ENCODE results near the gene AKIP1. TPM values are rescaled to one million over a fixed set of nuclear protein-coding genes. Genes with fewer than 3 reads are reported as not detected.

The AKIP1 gene
- total RNA-seq, 1 experiment from 2014 or later: 64.6 TPM

GRCh38 chr11:8941341-8942103 lies 30.5 kb downstream of the AKIP1 start:
- no peak for DNase-seq (ENCODE audit: unreplicated experiment)
- ChIA-PET POLR2A (interaction anchor here (0.6 to 1.2 kb wide), 5 partner anchors 9 to 713 kb away, joined by 3 to 4 read pairs (median 3); partner anchors contain the start of genes C11orf16, RPL27A and TRIM66), CTCF (interaction anchor here (1.0 kb wide), 3 partner anchors 19 to 29 kb away, joined by 3 to 4 read pairs (median 4); no protein-coding TSS in a partner anchor)
- Mint-ChIP-seq H3K27ac (ENCODE audit: low read depth, unreplicated experiment) (no peak overlapping the region), H3K9me3 (ENCODE audit: unreplicated experiment) (no peaks in the 10 kb centered on the region), H3K4me1 (ENCODE audit: insufficient read depth, unreplicated experiment) (no peaks in the 10 kb centered on the region), H3K36me3 (ENCODE audit: insufficient read depth, unreplicated experiment) (no peaks in the 10 kb centered on the region), H3K4me3 (ENCODE audit: unreplicated experiment) (no peak overlapping the region), H3K27me3 (ENCODE audit: insufficient read depth, unreplicated experiment) (peaks cover 15% of the 10 kb centered on the region)
- no TSS peak for BruUV-seq (replicated peaks)
- TF ChIP-seq CTCF (IDR thresholded peaks at IDR 0.05; ENCODE audit: unreplicated experiment): no peak
- intact Hi-C loops (cut with micrococcal nuclease): no loop called here

GRCh38 chr11:8942518-8943066 lies 31.6 kb downstream of the AKIP1 start, which contains the start of gene ASCL3:
Gene ASCL3 (minus strand): TSS chr11:8943016. CDS start chr11:8938161, 4,855 bp downstream.
- intact Hi-C loops (cut with micrococcal nuclease): no loop called here
- Mint-ChIP-seq H3K36me3 (ENCODE audit: insufficient read depth, unreplicated experiment) (peaks cover 10% of the 10 kb centered on the region), H3K4me1 (ENCODE audit: insufficient read depth, unreplicated experiment) (no peaks in the 10 kb centered on the region), H3K27me3 (ENCODE audit: insufficient read depth, unreplicated experiment) (peaks cover 15% of the 10 kb centered on the region), H3K9me3 (ENCODE audit: unreplicated experiment) (no peaks in the 10 kb centered on the region), H3K4me3 (ENCODE audit: unreplicated experiment) (no peak within 1 kb of the TSS), H3K27ac (ENCODE audit: low read depth, unreplicated experiment) (no peak within 1 kb of the TSS)
- DNase-seq (ENCODE audit: unreplicated experiment): no peak
- TF ChIP-seq CTCF (IDR thresholded peaks at IDR 0.05; ENCODE audit: unreplicated experiment): no peak
- ChIA-PET CTCF (interaction anchor here (0.5 to 1.3 kb wide), 5 partner anchors 17 to 497 kb away, joined by 3 to 7 read pairs (median 3); no protein-coding TSS in a partner anchor), POLR2A (interaction anchor here (1.2 kb wide), 1 partner anchor 14 kb away, joined by 4 read pairs; no protein-coding TSS in a partner anchor)
- BruUV-seq (replicated peaks): no TSS peak

- no peaks in the 10 kb centered on the region for H3K9me3 Mint-ChIP-seq (ENCODE audit: unreplicated experiment)
- intact Hi-C loops (cut with micrococcal nuclease): no loop called here
- DNase-seq (ENCODE audit: unreplicated experiment): no peak
- TF ChIP-seq CTCF (IDR thresholded peaks at IDR 0.05; ENCODE audit: unreplicated experiment): no peak
- POLR2A ChIA-PET: interaction anchor here (1.4 kb wide), 1 partner anchor 12 kb away, joined by 3 read pairs; no protein-coding TSS in a partner anchor
- H3K4me1 Mint-ChIP-seq (ENCODE audit: insufficient read depth, unreplicated experiment): no peaks in the 10 kb centered on the region
- no peaks in the 10 kb centered on the region for H3K27me3 Mint-ChIP-seq (ENCODE audit: insufficient read depth, unreplicated experiment)
- TSS peak; percentile 60 for BruUV-seq (replicated peaks)
- CTCF ChIA-PET: interaction anchor here (0.7 to 2.1 kb wide), 6 partner anchors 10 to 66 kb away, joined by 3 to 6 read pairs (median 4); no protein-coding TSS in a partner anchor
- H3K36me3 Mint-ChIP-seq (ENCODE audit: insufficient read depth, unreplicated experiment): peaks cover 37% of the 10 kb centered on the region
- H3K4me3 Mint-ChIP-seq (ENCODE audit: unreplicated experiment): no peak overlapping the region
- H3K27ac Mint-ChIP-seq (ENCODE audit: low read depth, unreplicated experiment): no peak overlapping the region
Measured at GRCh38 chr11:8947230-8947943, 36.4 kb downstream of the AKIP1 start.
